Nephron (organoid): ENCODE measurements around the gene MLST8.
A peak's percentile ranks its signal among the peaks of the same experiment; 100 is the strongest.

ENCODE experiments used
- H3K27ac Mint-ChIP-seq, 3 experiments: 2 replicates each; pipeline ENCODE4 v1.8.0; 2020; ENCODE audit warnings: mixed read lengths in 3 of 3, mild to moderate bottlenecking in 2 of 3, moderate library complexity in 1 of 3
- H3K27me3 Mint-ChIP-seq: 2 replicates; pipeline ENCODE4 v1.8.0; 2021; ENCODE audit warnings: low read depth, mild to moderate bottlenecking, moderate library complexity, mixed read lengths
- H3K36me3 Mint-ChIP-seq: 2 replicates; pipeline ENCODE4 v1.8.0; 2020; ENCODE audit warnings: low read depth, mixed read lengths
- H3K4me1 Mint-ChIP-seq: 2 replicates; pipeline ENCODE4 v1.8.0; 2020; ENCODE audit warnings: mixed read lengths
- H3K4me3 Mint-ChIP-seq, 3 experiments: 2 replicates each; pipeline ENCODE4 v1.8.0; 2020; ENCODE audit warnings: mild to moderate bottlenecking in 3 of 3, mixed read lengths in 3 of 3, moderate library complexity in 2 of 3
- H3K9me3 Mint-ChIP-seq: 2 replicates; pipeline ENCODE4 v1.8.0; 2020; ENCODE audit warnings: mixed read lengths
- CTCF ChIP-seq, 3 experiments: fragments of 200-600 bp; sonication (generic); IDR thresholded peaks; one replicate each; pipeline ENCODE4 v1.5.0; 2021; ENCODE audit warnings: antibody characterized with exemption in 3 of 3; ENCODE audit not compliant: unreplicated experiment in 3 of 3

Gene MLST8

DNA sequence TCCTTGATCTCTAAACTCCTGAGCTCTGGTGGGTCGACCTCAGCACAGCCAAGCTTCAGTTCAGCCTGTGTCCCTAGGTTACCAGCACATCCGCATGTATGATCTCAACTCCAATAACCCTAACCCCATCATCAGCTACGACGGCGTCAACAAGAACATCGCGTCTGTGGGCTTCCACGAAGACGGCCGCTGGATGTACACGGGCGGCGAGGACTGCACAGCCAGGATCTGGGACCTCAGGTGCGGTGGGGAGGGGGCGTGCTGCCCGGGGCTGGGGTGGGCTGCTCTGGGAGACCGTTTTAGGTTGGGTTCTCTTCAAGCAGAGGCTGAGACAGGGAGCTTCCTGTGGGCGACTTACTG is 1.1 kb downstream of the MLST8 start:
- Mint-ChIP-seq H3K27me3 (peaks cover 4% of the 10 kb centered on the region), H3K36me3 (peaks cover 10% of the 10 kb centered on the region), H3K9me3 (no peaks in the 10 kb centered on the region), H3K27ac (peak overlapping the region; percentile 39 to 77 (median 48)), H3K4me1 (peaks cover 18% of the 10 kb centered on the region), H3K4me3 (peak overlapping the region; percentile 82 to 88 (median 84))
- no peak for TF ChIP-seq CTCF (IDR thresholded peaks at IDR 0.05; ENCODE audit: unreplicated experiment in 3 of 3)

DNA sequence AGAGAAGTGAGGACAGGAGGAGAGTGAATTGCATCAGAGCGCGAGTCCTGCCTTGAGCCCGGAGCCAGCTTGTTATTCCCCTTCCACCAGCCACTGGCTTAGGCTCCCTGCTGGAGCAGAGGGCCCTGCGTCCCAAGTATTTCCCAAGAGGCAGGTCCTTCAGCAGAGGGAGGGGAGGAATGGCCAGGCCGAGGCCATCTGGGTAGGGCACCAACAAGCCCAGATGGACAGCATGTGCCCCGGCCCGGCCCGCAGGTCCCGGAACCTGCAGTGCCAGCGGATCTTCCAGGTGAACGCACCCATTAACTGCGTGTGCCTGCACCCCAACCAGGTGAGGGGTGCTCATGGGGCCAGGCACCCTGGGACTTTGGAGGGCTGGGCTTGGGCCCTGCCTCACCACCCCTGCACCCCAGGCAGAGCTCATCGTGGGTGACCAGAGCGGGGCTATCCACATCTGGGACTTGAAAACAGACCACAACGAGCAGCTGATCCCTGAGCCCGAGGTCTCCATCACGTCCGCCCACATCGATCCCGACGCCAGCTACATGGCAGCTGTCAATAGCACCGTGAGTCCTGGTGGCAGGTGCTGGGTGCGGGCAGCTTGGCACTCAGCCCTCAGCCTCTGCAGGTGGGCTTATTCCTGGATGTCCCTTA is 1.7 kb downstream of the MLST8 start:
- H3K36me3 Mint-ChIP-seq = peaks cover 10% of the 10 kb centered on the region
- peaks cover 4% of the 10 kb centered on the region for H3K27me3 Mint-ChIP-seq
- H3K9me3 Mint-ChIP-seq = no peaks in the 10 kb centered on the region
- no peak for TF ChIP-seq CTCF (IDR thresholded peaks at IDR 0.05; ENCODE audit: unreplicated experiment in 3 of 3)
- H3K4me1 Mint-ChIP-seq = peaks cover 23% of the 10 kb centered on the region
- peak overlapping the region; percentile 82 to 88 (median 84) for H3K4me3 Mint-ChIP-seq
- H3K27ac Mint-ChIP-seq = peak overlapping the region in 2 of 3 experiments; percentile 39 to 68

GRCh38 chr16:2207872-2208271 is 2.6 kb downstream of the MLST8 start:
- Mint-ChIP-seq H3K4me1 (peaks cover 30% of the 10 kb centered on the region), H3K27ac (peak overlapping the region; percentile 4 to 68 (median 30)), H3K4me3 (peak overlapping the region; percentile 70 to 81 (median 78)), H3K36me3 (peaks cover 10% of the 10 kb centered on the region), H3K27me3 (peaks cover 4% of the 10 kb centered on the region), H3K9me3 (no peaks in the 10 kb centered on the region)
- TF ChIP-seq CTCF (IDR thresholded peaks at IDR 0.05; ENCODE audit: unreplicated experiment in 3 of 3) = no peak

- peaks cover 34% of the 10 kb centered on the region for H3K4me1 Mint-ChIP-seq
- H3K27ac Mint-ChIP-seq = no peak overlapping the region
- no peak overlapping the region for H3K4me3 Mint-ChIP-seq
- no peaks in the 10 kb centered on the region for H3K9me3 Mint-ChIP-seq
- peaks cover 3% of the 10 kb centered on the region for H3K27me3 Mint-ChIP-seq
- no peak for TF ChIP-seq CTCF (IDR thresholded peaks at IDR 0.05; ENCODE audit: unreplicated experiment in 3 of 3)
- H3K36me3 Mint-ChIP-seq = peaks cover 10% of the 10 kb centered on the region
These were observed 3.1 kb downstream of the MLST8 start for GRCh38 chr16:2208308-2208707.

- H3K9me3 Mint-ChIP-seq = no peaks in the 10 kb centered on the region
These were observed 3.5 kb downstream of the MLST8 start for GRCh38 chr16:2208772-2209171.

More at GRCh38 chr16:2208772-2209171, 3.5 kb downstream of the MLST8 start:
- TF ChIP-seq CTCF (IDR thresholded peaks at IDR 0.05; ENCODE audit: unreplicated experiment in 3 of 3) = no peak
- H3K4me1 Mint-ChIP-seq = peaks cover 38% of the 10 kb centered on the region
- H3K27me3 Mint-ChIP-seq = no peaks in the 10 kb centered on the region
- H3K4me3 Mint-ChIP-seq = no peak overlapping the region
- H3K27ac Mint-ChIP-seq = no peak overlapping the region
- peaks cover 10% of the 10 kb centered on the region for H3K36me3 Mint-ChIP-seq
